Body of pancreas (tissue), 4 donors: ENCODE measurements around the gene ARHGAP4.

Source experiments
- CTCF ChIP-seq, 7 experiments: fragments of 450-650 bp in 4 of 7; fragments of 200-600 bp in 3 of 7; sonication (generic) in 3 of 7; IDR thresholded peaks; one replicate each; pipeline ENCODE4 v1.5.1; 2016 to 2019; ENCODE audit warnings: antibody characterized with exemption in 7 of 7
- POLR2A ChIP-seq, 3 donors: fragments of 450-650 bp; IDR thresholded peaks; one replicate each; pipeline ENCODE4 v1.6.1; 2016; ENCODE audit warnings: antibody characterized with exemption in 3 of 3, mild to moderate bottlenecking in 2 of 3

DNA sequence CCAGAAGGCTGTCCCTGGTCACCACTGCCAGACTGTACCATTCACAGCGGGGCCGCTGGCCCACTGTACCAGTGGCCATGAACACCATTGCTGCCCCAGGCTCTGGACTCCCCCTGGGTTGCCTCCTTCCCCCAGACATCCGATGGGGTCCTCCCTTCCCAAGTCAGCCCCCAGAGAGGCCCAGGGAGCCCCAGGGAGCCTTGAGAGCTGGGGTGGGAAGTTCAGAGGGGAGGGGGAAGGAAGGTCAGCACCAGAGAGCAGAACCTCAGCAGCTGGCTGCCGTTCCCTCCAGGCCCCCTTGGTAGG lies 441 bp upstream of the ARHGAP4 start:
- TF ChIP-seq CTCF (IDR thresholded peaks at IDR 0.05) = no peak
- TF ChIP-seq POLR2A (IDR thresholded peaks at IDR 0.05) = no peak
